ENCODE data around the gene CLDN9.

The CLDN9 gene

DNA sequence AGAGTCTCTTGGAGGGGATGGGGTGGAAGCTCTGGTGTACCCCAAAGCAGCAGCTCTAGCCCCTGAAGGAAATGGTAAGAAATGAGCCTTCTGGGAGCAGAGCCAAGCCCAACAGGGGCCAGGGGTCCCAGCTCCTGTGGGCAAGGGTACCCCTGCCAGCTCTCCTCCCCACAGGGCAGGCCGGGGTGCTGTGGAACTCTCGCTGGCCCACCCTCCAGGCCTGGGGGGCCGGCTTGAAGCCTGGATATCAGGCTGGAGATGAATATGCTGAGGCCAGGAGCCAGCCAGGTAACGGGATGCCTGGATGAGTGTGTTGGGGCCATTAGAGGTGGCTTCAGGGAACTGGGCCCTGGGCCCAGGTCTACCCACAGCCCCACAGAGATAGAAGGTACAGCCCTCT, 12.2 kb upstream of the CLDN9 start:
- no peak for DNase-seq

DNA sequence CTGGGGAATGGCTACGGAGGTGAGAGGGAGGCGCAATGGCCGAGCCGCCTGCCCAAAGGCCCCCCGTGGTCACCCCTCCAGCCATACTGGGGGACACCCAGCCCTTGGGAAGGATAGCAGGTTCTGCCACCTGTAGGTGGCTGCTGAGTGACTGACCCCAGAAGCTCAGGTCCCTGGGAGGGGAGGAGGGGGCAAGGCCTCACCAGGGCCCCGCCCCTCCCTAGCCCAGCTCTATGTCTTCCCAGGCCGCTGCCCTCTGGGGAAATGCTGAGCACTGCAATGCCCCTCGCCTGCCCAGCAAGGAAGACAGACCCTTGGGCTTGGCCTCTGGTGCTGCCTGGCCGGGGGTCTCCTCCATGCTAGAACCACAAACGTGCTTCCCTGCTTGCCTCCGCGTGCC, 11.4 kb upstream of the CLDN9 start:
- DNase-seq = no peak

DNA sequence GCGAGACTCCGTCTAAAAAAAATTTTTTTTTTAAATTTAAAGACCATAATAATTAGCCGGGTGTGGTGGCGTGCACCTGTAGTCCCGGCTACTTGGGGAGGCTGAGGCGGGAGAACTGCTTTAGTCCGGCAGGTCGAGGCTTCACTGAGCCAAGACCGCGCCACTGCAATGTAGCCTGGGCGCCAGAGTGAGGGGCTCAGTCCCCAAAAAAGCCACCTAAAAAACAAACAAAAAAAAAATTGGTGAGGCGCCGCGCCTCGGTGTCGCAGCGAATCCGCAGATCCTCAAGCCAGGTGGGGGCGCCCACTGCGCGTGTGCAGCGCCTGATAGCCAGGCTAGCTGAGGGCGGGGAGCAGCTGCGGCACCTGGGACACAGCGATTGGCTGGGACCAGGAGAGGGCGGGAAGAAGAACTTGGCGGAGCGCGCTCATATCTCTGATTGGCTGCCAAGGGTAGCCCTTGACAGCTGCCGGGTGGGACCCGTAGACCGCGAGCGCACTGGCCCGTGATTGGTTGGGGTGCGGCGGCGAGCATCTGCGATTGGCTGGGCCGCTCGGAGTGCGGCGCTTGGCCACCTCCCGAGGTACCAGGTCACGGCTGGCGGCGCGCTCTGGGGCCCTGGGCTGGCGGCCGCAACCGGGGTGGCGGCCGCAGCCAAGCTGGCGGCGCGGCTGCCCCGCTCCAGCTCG, 9.0 kb upstream of the CLDN9 start:
- peak; percentile 91 to 92 for DNase-seq

DNA sequence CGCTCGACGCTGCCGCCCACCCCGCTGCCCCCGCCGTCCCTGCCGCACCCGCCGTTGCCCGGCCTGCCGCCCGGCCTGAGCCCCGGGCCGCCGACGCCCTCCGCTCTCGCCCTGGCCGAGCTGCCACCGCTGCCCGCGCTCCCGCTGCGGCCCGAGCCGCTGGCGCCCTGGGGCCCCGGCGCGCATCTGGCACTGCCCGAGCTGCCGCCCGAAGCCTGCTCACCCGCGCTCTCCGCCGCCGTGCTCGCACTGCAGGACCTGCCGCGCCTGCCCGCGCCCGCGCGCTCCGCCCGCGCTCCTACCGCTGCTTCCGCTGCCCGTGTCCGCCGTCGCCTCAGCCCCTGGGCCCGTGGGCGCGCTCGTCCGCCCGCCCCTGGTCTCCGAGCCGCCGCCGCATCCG, 8.4 kb upstream of the CLDN9 start:
- DNase-seq = no peak

DNA sequence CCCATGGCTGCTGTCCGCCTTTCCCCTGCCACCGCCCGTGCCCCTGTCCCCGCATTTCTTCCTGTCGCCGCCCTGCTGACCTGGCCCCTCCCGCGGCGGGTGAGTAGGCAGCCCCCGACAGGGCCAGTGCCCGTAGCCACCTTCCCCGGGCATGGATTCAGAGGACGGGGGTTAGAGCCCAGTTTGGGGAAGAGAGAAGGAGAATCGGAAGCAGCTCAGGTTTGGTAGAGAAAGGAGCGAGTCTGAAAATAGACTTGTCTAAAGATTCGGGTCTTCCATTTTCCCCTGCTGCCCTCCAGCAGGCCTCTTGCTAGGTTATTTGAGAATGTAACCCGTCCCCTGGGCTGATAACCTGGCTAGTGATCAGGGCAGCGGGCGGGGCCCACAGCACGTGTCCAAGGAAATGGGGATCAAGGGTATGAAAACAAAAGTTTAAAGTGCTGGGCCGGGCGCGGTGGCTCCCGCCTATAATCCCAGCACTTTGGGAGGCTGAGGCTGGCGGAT, 7.9 kb upstream of the CLDN9 start:
- no peak for DNase-seq

DNA sequence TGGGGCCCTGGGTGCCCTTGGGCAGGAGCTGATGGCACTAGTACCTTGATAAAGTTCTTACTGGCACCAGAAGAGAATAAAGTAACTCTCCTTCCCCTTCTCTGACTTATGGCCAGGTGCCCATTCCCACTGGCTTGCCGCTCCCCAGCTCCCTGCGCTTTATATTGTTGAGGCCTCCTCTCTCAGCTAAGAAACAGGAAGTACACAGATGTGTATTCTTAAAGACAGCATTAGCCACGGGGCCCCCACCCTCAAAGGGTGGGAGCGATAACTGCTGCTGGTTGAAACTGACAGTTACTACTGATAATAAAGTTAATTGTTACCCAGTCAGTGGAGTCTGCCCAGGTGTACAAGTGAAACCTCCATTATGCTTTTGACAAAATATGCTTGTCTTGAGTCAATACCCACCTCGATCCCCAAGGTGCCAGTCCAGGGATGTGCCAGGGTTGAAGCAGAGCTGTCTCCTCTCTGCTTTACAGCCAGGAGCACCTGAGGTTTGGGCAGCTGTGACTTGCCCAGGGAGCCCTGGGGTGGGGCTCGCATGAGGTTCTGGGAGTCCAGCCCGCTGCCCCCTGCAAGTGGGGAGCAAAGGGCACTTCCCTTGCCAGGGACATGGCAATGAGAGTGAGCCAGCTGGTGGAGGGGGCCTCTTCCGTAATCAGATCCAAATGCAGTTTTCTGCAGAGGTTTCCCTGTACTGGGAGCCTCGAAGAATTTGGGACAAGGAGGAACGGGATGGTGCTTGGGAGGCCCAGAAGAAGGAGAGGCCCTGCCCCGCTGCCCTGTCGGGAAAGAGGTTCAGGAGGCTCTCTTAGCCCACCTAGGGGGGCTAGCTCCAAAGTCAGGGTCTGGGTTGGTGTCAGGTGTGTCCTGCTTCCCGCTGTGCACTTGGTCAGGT, 5.4 kb upstream of the CLDN9 start:
- no peak for DNase-seq

DNA sequence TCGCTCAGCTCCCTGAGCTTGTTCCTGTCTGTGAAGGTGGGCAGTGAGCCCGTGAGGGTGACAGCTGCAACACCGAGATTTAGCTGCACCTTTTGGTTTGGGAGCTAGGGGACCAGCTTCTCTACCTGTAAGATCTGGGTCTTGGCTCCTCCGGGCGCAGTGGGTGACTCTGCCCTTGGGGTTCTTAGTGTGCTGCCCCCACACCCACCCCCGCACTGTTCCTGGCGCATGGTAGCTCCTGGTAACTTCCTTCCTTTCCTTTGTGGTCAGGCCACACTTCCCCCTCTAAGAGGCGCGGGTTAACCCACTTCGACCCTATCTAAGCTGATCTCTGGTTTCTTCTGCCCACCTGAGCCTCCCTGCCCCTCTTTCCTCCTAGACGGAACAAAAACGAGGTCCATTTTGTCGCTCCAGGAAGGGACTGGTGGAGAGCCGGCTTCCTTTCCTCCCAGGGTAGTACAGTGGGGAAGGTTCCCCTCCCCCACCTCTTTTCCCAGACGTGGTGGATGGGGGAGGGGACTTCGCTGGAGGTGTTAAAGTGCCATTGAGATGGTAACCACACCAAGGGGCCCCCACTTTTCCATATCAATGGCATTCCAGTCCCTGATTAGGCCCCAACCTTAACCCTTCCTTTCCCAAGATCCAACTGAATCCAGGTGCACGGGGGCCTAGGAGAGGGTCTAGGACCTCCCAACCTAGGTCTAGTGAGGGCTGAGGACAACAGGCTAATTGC, 4.6 kb upstream of the CLDN9 start:
- no peak for DNase-seq

DNA sequence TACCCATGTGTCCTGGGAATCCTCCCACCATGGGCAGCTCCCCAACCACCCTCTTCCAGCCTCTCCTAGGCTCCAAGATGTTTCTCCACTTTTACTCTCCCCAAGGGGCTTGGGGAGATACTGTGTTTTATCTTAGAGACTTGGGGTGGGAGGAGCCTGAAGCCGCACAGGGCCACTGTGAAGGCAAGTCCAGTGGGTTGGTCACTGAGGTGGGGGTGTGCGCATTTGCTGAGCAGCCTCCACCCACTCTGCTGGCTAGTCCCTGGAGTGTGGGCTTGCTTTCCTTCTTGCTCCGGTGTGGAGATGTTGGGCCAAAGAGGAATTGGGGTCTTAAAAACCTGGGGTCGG, 4.1 kb upstream of the CLDN9 start:
- DNase-seq = no peak

DNA sequence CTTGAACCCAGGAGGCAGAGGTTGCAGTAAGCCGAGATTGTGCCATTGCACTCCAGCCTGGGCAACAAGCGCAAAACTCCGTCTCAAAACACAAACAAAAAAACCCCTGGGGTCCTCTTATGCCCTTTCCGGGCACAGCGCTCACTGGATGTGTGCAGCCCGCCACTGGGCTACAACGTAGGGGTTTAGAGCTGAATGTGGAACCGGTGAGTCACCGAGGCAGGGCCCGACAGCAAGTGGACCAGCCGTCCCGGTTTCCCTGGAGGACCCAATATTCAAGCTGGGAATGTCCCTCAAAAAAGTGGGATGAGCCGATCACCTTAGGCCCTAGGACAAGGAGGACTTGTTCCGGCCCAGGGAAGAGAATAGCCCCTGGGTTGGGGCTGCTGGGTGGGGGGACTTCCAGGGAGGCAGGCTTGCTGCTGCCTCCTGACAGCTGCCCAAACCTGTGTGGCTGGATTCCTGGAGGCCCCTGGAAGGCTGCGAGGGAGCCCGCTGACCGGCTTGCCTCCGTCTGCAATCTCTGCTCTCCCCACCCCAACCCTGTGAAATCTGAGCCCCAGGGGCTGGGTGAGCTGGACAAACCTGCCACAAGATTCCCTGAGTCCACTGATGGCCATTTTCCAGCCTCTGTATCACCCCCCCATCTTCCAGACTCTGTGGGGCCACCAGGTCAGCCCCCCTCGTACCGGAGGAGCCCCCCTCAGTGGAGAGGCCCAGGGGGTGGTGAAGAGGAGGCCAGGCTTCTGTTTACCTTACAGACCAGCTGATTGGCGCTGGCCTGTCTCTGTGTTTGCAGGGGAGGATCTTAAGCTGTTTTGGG, 2.9 kb upstream of the CLDN9 start:
- DNase-seq = no peak

DNA sequence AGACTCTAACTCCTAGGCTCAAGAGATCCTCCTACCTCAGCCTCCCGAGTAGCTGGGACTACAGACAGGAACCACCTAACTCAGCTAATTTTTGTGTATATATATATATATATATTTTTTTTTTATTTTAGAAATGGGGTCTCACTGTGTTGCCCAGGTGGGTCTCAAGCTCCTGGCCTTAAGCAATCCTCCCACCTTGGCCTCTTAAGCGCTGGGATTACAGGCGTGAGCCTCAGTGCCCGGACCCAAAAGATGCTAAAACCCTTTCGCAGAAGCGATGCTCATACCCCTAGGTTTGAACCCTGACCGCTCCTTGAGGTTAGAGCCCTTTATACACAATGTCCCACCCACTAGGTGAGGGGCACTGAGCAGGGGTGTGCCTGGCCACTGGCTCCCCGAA, 2.2 kb upstream of the CLDN9 start:
- no peak for DNase-seq

DNA sequence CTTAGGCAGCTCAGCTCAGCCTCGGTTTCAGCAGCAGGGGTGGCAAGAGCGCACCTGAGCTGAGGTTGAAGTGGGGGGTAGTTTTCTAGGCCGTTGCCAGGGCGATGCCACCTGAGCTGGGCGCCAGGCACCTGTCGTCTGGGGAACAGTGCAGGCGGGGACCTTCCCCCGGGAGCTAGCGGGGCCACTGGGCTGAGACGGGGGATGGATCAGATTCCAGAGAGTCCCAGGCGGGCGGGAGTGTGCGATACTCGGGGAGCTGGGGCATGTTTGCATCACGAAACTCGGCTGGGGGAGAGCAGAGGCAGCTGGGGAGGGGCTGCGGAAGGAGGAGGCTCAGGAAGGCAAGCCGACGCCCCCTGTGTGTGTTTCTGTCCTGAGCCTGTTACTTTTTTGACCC, 477 bp upstream of the CLDN9 start:
- DNase-seq = no peak

DNA sequence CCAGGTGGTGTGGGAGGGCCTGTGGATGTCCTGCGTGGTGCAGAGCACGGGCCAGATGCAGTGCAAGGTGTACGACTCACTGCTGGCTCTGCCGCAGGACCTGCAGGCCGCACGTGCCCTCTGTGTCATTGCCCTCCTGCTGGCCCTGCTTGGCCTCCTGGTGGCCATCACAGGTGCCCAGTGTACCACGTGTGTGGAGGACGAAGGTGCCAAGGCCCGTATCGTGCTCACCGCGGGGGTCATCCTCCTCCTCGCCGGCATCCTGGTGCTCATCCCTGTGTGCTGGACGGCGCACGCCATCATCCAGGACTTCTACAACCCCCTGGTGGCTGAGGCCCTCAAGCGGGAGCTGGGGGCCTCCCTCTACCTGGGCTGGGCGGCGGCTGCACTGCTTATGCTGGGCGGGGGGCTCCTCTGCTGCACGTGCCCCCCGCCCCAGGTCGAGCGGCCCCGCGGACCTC, 798 bp downstream of the CLDN9 start:
- DNase-seq = no peak

DNA sequence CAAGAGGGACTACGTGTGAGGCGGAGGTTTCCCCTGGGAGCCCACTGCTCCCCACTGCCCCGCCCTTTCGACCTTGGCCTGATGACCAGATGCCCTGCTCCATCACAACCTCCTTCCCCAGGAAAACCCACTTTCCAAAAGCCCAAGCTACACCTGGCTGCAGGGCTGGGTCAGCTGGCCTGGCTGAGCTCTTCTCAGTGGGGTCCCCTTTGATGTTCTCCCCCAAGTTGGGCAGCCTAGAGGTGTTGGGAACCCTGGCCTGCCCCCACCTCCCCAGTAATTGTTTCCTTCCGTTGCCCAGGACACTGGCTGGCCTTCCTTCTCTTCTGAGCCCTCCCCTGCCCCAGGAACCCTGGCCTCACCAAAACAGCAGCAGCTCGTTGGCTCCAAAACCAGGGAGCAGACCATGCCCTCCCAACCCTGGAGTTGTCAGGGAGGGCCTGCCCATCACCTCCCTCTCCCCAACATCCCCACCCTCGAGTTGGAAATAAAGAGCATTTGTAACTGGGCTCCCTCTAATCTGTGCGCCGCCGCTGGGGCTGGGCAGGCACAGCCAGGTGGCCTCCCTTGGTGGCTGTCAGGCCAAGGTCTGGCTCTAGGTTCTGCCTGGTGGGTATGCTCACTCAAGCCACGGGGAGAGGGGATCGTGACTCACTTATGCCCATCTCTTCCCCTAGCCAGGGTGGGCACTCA, 1.4 kb downstream of the CLDN9 start:
- no peak for DNase-seq

DNA sequence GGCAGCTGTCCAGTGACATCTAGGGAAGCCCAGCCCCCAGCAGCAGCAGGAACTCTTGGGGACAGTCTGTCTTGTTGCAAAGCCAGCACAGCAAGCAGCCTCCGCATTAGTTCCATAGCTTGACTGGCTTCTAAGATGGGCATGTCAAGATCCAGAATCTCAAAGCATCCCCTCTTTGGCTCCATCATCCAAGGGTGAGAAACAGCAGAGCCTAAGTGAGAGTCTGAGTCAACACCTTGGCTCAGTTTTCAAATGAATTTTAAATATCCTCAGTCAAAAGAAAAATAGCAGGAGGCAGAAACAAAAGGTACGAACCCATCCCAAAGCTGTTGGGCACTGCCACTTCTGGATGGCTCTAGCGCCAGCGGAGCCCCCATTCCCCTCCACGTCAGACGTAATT, 2.2 kb downstream of the CLDN9 start:
- DNase-seq = no peak

DNA sequence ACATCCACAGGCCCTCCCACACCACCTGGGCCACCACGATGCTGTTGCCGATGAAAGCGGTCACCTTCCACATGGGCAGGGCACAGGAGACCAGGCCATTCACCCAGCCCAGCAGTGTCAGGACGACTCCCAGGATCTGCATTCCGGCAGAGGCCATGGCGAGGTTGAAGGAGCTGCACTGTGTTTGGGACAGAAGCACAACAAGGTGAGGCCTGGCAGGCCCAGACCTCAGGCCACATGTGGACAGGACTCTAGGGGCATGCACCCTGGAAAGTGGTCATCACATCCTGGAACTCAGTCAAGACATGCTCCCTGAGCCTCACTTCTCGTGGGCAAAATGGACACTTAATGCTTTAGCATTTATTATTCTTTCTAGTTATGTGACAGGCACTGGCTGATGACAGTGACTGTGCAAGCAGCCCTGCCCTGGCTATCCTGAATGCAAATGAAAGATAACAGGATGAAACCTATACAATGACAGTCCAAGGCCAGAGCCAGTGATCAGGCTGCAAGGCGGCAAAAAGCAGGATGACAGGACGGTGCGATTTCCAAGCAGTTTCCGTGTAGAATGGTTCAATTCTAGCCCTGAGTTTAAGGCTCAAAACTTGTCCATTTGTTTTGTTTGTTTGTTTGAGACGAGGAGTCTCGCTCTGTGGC, 3.3 kb downstream of the CLDN9 start:
- DNase-seq = no peak

DNA sequence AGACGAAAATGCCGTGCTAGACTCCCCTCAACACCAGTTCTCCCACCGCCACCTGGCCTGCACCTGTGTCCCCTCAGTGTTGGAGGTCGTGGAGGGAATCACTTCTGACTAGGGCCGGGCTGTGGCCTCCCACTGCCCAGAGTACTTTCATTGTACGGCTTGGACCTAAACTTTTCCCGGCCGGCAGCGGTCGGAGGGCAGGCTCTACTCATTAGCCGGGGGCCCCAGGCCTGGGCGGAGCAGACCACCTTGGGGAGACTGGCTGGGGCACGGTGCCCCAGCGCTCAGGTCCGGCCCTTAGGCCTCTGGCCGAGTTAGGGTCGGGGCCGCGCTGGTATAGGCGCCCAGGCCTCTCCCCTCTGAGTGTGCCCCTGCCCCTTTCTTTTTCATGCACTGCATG, 4.6 kb downstream of the CLDN9 start:
- DNase-seq = no peak

DNA sequence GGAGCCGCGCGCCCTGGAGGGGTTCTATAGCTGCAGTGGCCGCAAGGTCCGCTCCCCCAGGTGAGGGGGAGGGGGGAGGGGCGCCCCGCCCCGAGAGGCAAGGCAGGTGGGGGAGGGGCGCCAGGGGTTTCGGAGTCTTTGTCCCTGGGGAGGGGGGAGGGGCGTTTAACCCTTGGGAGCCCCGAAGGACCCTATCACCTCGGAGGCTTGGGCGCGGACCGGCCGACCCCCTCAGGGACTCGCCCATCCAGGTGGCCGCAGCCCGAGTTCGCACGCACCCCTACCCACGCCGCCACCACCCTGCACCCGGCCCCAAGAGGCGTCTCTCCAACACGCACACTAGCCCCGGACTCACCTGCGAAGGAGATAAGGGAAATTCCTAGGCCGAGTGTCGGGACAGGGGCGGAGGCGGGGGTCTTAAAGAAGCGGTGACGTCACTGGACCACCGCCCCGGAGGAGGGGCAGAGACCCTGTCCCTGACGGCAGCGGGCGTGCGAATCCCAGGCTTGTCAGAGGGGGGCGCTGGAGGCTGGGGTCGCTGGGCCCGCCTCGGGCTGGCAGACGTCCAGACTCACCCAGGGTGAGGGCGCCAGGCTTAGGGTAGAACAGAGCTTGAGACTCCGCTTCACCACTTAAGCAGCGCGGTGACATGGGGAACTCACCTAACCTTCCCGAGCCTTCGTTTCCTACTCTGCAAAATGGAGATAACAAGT, 5.2 kb downstream of the CLDN9 start, which contains the start of gene CLDN6:
Gene CLDN6, minus strand, starts transcription at position 390 of the 713 bp plus-strand sequence. CDS start 2,162 bp downstream, outside the sequence.
- DNase-seq = peak in 1 of 2 donors; percentile 55

DNA sequence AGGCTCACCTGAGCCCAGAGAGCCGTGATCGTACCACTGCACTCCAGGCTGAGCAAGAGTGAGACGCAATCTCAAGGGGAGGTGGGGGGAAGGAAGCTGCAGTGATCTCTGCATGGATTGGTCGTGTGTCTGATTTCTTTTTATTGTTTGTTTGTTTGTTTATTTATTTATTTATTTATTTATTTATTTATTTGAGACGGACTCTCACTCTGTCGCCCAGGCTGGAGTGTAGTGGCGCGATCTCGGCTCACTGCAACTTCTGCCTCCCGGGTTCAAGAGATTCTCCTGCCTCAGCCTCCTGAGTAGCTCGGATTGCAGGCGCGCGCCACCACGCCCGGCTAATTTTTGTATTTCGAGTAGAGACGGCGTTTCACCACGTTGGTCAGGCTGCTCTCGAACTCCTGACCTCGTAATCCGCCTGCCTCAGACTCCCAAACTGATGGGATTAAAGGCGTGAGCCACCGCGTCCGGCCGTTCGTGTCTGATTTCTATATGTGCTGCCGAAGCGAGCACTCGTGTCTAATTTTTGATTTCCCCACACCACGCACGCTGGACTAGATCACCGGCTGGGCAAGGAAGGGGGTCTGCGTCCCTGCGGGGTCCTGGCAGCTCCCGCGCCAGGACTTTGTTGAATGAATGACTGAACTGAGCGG, 7.0 kb downstream of the CLDN9 start:
- no peak for DNase-seq

DNA sequence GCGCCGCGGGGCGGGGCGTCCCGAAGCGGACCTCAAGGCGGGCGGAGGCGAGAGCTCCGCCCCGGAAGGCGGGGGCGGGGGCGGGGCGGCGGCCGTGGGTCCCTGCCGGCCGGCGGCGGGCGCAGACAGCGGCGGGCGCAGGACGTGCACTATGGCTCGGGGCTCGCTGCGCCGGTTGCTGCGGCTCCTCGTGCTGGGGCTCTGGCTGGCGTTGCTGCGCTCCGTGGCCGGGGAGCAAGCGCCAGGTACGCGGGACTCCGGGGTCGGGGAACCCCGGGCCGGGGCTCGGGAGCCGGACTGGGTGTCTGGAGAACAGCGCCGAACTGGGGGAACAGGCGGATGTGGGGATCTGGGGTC, 7.5 kb downstream of the CLDN9 start, which contains the start of gene TNFRSF12A:
Gene TNFRSF12A, plus strand, starts transcription at position 122 of the 357 bp plus-strand sequence. Its CDS starts 30 bp downstream, at position 152.
- peak; percentile 61 to 67 for DNase-seq

Measured in stimulated activated CD4-positive, alpha-beta T cell treated with anti-CD3 and anti-CD28 coated beads, Interleukin-2, amount 100 ng/mL, for 48 hours (primary cell).